NCI-H2227 treated with DMSO at 0.1 percent for 48 hours (cell line): ENCODE results near the gene ZBP1.

ENCODE experiments used
- DNase-seq: peaks from one replicate; lab custom pipeline; 2025; lab: John Stamatoyannopoulos, UW

ZBP1 gene

GRCh38 chr20:57618091-57618763 lies 2.0 kb downstream of the ZBP1 start:
- no peak for DNase-seq

GRCh38 chr20:57617079-57617795 lies 3.0 kb downstream of the ZBP1 start:
- no peak for DNase-seq

DNA sequence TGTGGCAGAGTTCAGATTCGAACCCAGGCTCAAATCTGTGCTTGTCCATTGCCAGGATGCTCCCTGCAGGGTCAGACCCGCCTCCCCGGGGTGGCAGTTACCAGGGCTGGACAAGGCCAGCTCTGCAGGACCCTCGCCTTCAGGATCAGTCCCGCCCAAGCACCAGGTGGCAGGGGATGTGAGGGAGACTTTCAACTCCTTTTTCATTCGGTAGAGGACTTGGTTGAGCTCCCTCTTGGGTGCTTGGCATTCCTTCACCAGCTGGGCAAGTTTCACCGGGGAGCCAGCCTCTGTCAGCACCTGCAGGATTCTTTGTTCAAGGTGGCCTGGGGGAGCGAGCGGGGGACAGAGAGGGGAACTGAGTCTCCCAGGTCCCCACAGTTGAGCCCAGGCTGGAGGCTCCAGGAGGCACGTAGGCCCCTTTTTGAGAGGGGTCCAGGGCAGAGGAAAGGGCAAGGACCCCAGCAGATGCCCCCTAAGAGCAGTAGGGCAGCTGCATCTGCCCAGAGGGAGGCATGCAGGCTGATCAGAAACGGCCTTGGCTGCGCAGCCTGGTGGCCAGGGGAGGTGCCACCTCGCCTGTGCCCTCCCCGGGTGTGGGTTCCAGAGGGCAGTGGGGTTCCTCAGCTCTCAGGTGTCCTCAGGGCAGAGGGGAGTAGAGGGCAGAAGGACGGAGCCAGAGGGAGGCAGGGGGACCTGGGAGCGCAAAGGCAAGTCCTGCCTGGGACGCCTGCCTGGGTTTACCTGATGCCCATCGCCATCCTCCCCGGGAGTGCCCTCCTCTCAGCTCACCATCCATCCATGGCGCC lies 3.9 kb downstream of the ZBP1 start:
- DNase-seq, result no peak

GRCh38 chr20:57615445-57615811 lies 4.8 kb downstream of the ZBP1 start:
- no peak for DNase-seq

- DNase-seq, result no peak
Observed at GRCh38 chr20:57614490-57615444, 5.5 kb downstream of the ZBP1 start.

GRCh38 chr20:57613481-57613921 lies 6.7 kb downstream of the ZBP1 start:
- no peak for DNase-seq

DNA sequence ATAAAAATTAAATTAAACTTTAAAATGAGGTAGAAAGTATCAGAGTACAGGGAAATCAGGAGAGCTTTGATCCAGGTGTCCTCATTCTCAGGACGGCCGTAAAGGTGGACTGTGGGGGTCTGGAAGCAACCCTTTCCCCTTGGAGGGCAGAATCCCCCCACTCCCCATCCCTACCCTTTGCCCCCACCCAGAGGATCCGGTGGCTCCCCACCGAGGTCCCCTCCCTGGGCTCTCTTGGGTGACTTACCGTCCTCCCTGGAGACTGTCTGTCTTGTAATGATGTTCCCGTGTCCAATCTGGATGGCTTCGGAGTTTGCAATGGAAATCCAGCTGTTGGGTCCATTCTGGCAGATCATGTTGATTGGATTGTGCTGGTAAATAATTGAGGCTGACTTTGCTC lies 7.3 kb downstream of the ZBP1 start:
- no peak for DNase-seq

DNA sequence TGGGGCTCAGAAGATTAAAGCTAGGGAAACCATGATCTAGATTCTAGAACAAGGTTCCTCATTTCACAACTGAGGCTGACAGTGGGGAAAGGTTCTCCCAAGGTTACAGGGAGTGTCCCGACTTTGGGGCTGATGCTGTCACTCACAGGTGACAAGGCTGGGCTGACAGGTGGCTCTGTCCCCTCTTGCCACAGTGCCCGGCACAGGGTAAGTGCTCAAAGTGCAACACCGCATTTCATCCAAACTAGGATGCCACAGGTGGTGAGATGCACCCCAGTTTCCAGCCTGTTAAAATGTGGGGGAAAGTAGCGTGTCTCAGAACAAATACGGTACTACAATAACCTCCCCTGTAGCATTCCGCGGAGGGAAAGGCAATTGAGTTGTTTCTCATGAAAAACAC lies 7.8 kb downstream of the ZBP1 start:
- no peak for DNase-seq

GRCh38 chr20:57611586-57612311 lies 8.5 kb downstream of the ZBP1 start:
- DNase-seq, result no peak

DNA sequence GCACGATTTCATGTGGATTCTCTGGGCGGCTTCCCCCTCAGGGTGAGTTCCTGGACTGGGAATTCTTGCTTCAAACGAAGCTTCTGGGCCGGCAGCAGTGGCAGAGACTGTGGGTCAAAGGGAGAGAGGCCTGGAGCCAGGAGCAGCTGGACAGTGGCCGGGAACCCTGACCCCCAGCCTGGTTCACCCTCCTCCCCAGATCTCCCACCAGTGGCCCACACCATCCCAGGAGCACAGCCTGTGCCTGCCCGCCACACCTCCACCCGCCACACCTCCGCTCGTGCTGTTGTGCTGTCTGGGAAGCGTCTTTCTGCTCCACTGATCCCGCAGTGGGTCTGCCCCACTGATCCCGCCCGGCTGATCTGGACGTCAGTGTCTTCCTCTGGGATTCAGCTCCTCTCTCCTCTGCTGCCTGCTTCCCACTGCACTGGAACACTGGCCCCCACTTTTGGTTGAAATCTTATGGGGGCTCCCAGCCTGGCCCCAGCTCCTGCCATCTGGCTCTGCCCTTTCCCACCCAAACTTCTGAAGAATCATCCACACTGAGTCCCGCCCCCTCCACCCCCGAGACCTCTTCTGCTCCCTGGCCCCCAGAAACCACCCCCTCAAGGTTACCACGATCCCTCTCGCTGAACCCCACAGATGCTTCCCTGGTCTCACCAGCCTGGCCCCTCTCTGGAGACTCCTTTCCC lies 9.8 kb downstream of the ZBP1 start:
- no peak for DNase-seq

DNA sequence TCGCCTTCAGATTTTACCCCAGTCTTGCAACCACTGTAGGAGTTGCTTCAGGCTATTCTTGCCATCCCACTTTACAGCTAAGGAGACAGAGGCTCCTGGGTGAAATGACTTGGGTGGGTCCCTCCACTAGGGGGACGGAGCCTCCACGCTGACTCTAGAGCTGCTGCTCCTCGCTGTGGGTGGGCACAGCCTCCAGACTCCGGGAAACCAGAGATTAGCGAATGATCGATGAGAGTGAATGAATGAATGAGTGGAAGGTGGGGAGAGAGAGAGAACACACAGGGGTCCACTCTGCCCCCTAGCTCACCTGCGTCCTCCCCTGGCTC lies 10.4 kb downstream of the ZBP1 start:
- DNase-seq, result no peak

DNA sequence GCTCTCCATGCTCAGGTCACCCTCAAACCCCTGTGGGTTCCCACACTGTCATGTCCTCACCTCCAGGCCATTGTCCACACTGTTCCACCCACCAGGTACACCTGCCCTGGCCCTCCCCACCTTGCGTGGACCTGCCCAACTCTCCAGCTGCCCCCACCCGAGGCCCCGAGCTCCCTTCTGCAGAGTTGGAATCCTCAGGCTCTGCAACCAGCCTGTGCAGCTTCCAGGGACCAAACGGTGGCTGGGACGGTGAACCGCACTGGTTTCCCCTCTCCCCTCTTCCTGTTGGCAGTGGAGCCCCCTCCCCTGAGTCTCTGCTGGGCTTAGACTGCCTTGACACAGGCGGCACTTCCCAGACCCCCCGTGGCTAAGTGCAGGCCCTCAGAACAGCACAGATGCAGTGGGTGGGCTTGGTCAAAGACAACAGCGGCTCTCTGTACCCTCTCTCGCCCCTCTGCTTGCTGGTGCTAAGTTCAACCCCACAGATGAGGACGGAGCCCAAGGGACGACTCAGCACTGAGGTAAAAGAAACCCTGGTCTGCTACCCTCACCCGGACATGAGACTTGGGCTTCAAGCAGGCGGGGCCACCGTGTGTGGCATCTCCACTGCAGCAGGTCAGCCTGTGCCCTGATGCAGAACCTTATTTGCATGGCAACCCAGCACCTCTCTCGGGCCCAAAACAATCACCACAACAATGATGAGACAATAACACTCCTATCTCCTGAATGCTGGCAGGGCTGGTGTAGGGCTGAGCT lies 11.0 kb downstream of the ZBP1 start:
- no peak for DNase-seq

- no peak for DNase-seq
Observed at GRCh38 chr20:57608516-57608915, 11.7 kb downstream of the ZBP1 start.

DNA sequence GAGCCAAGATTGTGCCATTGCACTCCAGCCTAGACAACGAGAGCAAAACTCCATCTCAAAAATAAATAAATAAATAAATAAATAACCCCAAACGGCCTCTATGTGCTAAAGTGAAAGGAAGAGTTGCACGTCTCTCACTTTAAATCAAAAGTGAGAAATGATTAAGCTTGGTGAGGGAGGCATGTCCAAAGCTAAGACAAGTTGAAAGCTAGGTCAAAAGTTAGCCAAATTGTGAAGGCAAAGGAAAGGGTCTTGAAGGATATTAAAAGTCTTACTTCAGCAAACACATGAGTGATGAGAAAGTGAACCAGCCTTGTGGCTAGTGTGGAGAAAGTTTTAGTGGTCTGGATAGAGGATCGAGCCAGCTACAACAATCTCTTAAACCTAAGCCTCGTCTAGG lies 14.3 kb downstream of the ZBP1 start:
- no peak for DNase-seq

GRCh38 chr20:57605045-57605444 lies 15.2 kb downstream of the ZBP1 start:
- no peak for DNase-seq

- no peak for DNase-seq
Observed at GRCh38 chr20:57603120-57603519, 17.1 kb downstream of the ZBP1 start.

GRCh38 chr20:57601737-57602136 lies 18.5 kb downstream of the ZBP1 start:
- no peak for DNase-seq

DNA sequence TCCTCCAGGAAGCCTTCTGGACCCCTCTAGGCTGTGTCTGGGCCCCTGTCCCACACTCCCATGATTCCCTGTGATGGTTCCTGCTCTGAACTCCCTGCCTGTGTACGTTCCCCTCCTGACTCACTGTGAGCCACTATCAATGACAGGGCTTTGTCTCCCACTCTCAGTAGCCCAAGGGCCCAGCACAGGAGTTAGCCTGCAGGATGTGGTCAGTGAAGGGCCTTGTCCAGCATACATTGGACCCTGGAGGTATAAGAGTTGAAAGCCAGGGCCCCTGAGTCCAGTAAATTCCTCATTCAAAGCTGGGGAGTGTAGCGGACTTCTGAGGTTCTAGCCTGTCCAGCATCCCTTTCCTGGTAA lies 19.0 kb downstream of the ZBP1 start:
- DNase-seq, result no peak

DNA sequence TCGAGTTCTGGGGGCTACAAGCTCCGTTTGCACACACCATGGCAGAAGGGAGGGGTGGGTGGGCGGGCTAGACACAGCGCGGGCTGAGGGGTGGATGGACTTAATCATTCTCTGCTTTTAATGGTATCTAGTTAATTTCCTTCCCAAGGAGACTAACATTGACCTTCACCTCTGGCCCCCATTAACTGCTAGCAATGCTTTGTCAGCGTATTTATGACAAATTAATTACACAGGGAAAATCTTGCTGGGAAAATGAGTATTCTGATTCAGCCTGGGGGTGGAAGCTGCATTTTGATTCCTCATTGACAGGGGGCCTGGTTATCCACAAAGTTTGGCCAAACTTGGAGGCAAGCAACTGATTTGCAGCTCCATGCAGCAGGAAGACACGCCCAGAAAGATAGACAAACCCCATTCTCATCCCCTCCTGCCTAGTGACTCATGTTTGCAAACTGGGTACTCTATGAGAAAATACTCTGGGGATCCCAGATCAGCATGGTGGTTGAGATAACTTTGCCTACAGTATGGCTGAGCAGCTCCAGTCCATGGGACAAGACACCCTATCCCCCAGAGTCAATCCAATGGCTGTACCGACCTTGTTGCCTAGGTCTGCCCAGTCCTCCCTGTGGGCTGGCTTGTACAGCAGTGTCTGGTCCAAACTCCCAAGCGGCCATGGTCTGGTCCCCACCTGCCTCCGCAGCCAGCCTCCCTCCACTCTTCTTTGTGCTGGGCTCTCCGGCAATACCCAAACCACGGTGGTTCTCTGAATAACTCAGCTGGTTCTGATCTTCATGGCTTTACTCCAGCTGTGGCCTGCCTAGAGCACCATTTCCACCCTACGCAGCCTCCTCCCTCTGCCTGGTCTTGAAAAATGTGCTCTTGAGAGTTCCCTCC lies 19.7 kb downstream of the ZBP1 start:
- DNase-seq, result no peak
